Mesodermal cell (in vitro differentiated cells): ENCODE measurements around the gene MFAP4.

Source experiments
- H3K27ac ChIP-seq: 2 replicates; pipeline ENCODE4 v1.7.0; 2013; ENCODE audit warnings: mild to moderate bottlenecking, low read depth, low read length, moderate library complexity; ENCODE audit not compliant: severe bottlenecking
- H3K36me3 ChIP-seq: 2 replicates; pipeline ENCODE4 v1.7.1; 2013; ENCODE audit warnings: mild to moderate bottlenecking, low read length, moderate library complexity; ENCODE audit not compliant: control insufficient read depth, insufficient read depth
- H3K4me1 ChIP-seq: one replicate; pipeline ENCODE4 v1.7.1; 2013; ENCODE audit warnings: mild to moderate bottlenecking, low read length; ENCODE audit not compliant: insufficient read depth, control insufficient read depth, poor library complexity, severe bottlenecking
- H3K4me3 ChIP-seq: 2 replicates; pipeline ENCODE4 v1.7.0; 2013; ENCODE audit warnings: low read length, control low read depth, mild to moderate bottlenecking; ENCODE audit not compliant: insufficient read depth, poor library complexity, severe bottlenecking; ENCODE audit errors: extremely low read depth
- H3K9me3 ChIP-seq: 2 replicates; pipeline ENCODE4 v1.7.1; 2013; ENCODE audit warnings: mild to moderate bottlenecking, low read length, moderate library complexity; ENCODE audit not compliant: control insufficient read depth
- WGBS, 2 experiments: methylation state at CpG; one replicate each; pipeline ENCODE4 v1.1.5; 2013; ENCODE audit warnings: missing lambda C conversion rate in 2 of 2; ENCODE audit not compliant: insufficient coverage in 2 of 2; 5-methylcytosine and 5-hydroxymethylcytosine counted together

Gene MFAP4

GRCh38 chr17:19409509-19409908 is 22.5 kb upstream of the MFAP4 start:
- H3K9me3 ChIP-seq = no peaks in the 10 kb centered on the region
- WGBS, 2 experiments = 47 to 78% methylated on average over 2 of the region's 3 CpGs
- H3K4me1 ChIP-seq = no peaks in the 10 kb centered on the region
- H3K27ac ChIP-seq = no peak overlapping the region
- no peak overlapping the region for H3K4me3 ChIP-seq
- H3K36me3 ChIP-seq = no peaks in the 10 kb centered on the region

- no peaks in the 10 kb centered on the region for H3K36me3 ChIP-seq
- WGBS, 2 experiments = 95 to 100% methylated on average over 2 of the region's 3 CpGs
- H3K4me1 ChIP-seq = no peaks in the 10 kb centered on the region
- no peak overlapping the region for H3K4me3 ChIP-seq
- H3K9me3 ChIP-seq = no peaks in the 10 kb centered on the region
- no peak overlapping the region for H3K27ac ChIP-seq
These were observed 22.1 kb upstream of the MFAP4 start for GRCh38 chr17:19409066-19409465.

DNA sequence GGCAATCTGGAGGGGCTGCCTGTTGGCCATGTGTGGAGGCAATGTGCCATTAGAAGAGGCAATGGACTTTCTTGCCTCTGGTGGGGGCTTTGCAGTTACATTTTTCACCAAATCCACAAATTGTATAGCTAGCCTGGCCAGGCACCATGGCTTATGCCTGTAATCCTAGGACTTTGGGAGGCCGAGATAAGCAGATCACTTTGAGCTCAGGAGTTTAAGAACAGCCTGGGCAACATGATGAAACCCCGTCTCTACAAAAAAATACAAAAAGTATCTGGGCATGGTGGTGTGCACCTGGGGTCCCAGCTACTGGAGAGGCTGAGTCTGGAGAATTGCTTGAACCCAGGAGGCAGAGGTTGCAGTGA is 21.3 kb upstream of the MFAP4 start:
- H3K4me1 ChIP-seq = no peaks in the 10 kb centered on the region
- H3K27ac ChIP-seq = no peak overlapping the region
- 100% methylated on average over 2 of the region's 2 CpGs for WGBS, 2 experiments
- no peaks in the 10 kb centered on the region for H3K36me3 ChIP-seq
- H3K9me3 ChIP-seq = no peaks in the 10 kb centered on the region
- H3K4me3 ChIP-seq = no peak overlapping the region

DNA sequence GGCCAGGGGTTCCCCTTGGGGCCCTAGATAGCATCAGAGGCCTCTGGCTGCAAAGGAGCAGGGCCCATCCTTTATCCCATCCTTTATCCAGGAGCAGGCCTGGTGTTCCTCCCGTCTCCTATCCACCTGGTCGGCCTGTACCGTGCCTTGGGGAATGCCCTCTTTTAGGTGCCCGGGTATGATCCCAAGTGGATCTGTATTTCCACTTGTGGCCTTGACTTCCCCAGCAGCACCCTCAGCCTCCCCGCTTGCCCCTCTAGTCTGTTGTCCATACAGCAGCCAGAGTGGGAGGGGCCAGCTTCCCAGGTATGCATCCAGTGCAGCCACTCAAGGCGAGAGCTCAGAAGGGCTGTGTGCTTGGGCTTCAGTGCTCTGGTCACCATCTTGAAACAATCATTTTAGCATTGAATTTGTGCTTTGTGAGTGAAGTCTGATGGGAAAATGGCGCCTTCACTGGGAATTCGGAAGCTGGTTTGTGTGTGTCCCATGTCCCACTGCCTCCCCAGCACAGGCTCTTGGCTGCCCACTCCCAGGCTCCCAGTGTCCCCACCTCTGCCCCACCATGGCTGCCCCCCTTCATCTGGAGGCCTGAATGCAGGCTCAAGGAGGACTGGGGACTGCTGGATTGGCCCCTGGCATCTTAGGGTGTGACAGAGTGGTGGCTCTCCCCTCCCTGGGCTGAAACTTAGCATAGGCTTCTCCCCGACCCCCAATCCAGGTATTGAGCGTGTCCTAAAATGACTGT is 20.8 kb upstream of the MFAP4 start:
- Histone ChIP-seq H3K4me3 (no peak overlapping the region), H3K4me1 (no peaks in the 10 kb centered on the region), H3K27ac (no peak overlapping the region), H3K9me3 (no peaks in the 10 kb centered on the region), H3K36me3 (no peaks in the 10 kb centered on the region)
- WGBS, 2 experiments = 93 to 98% methylated on average over 6 to 8 of the region's 10 CpGs

DNA sequence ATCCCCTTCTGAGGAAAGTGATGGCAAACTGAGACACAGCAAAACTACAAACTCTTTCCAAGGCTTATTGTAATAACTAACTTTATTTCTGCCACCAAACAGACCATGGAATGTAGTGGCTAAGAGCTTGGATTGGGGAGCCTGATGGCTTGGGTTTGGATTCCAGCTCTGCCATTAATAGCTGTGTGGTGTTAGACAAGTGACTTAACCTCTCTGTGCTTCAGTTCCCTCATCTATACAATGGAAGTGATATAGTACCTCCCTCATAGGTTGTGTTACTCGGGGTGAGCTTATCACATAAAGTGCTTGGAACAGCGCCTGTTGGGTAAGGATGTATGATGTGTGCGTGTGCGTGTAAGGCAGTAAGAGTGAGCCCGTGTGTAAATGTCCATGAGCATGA is 18.1 kb upstream of the MFAP4 start:
- 88 to 96% methylated on average over 4 to 5 of the region's 5 CpGs for WGBS, 2 experiments
- H3K9me3 ChIP-seq = no peaks in the 10 kb centered on the region
- H3K4me1 ChIP-seq = no peaks in the 10 kb centered on the region
- H3K27ac ChIP-seq = no peak overlapping the region
- H3K36me3 ChIP-seq = no peaks in the 10 kb centered on the region
- H3K4me3 ChIP-seq = no peak overlapping the region

- no peaks in the 10 kb centered on the region for H3K36me3 ChIP-seq
- WGBS, 2 experiments = 100% methylated on average over 1 of the region's 1 CpG
- H3K9me3 ChIP-seq = no peaks in the 10 kb centered on the region
- H3K4me1 ChIP-seq = no peaks in the 10 kb centered on the region
- no peak overlapping the region for H3K4me3 ChIP-seq
- no peak overlapping the region for H3K27ac ChIP-seq
These were observed 17.3 kb upstream of the MFAP4 start for GRCh38 chr17:19404264-19404663.

- no peaks in the 10 kb centered on the region for H3K4me1 ChIP-seq
- H3K36me3 ChIP-seq = no peaks in the 10 kb centered on the region
- no peaks in the 10 kb centered on the region for H3K9me3 ChIP-seq
- H3K4me3 ChIP-seq = no peak overlapping the region
- H3K27ac ChIP-seq = no peak overlapping the region
- WGBS, 2 experiments = 95% methylated on average over 3 to 4 of the region's 4 CpGs
These were observed 16.0 kb upstream of the MFAP4 start for GRCh38 chr17:19403021-19403420.

GRCh38 chr17:19402171-19402570 is 15.2 kb upstream of the MFAP4 start:
- Histone ChIP-seq H3K27ac (no peak overlapping the region), H3K4me3 (no peak overlapping the region), H3K36me3 (no peaks in the 10 kb centered on the region), H3K4me1 (no peaks in the 10 kb centered on the region), H3K9me3 (no peaks in the 10 kb centered on the region)
- WGBS, 2 experiments = 100% methylated on average over 1 of the region's 1 CpG; no CpG with 5 or more reads in 1 of the 2 experiments

- no peak overlapping the region for H3K4me3 ChIP-seq
- H3K36me3 ChIP-seq = no peaks in the 10 kb centered on the region
- no peaks in the 10 kb centered on the region for H3K4me1 ChIP-seq
- H3K27ac ChIP-seq = no peak overlapping the region
- 83 to 97% methylated on average over 6 to 7 of the region's 8 CpGs for WGBS, 2 experiments
- H3K9me3 ChIP-seq = no peaks in the 10 kb centered on the region
These were observed 14.5 kb upstream of the MFAP4 start for GRCh38 chr17:19401321-19402010.

- H3K36me3 ChIP-seq = no peaks in the 10 kb centered on the region
- no peaks in the 10 kb centered on the region for H3K4me1 ChIP-seq
- no peak overlapping the region for H3K4me3 ChIP-seq
- H3K9me3 ChIP-seq = no peaks in the 10 kb centered on the region
- WGBS, 2 experiments = 89 to 93% methylated on average over 3 of the region's 3 CpGs
- H3K27ac ChIP-seq = no peak overlapping the region
These were observed 12.9 kb upstream of the MFAP4 start for GRCh38 chr17:19399750-19400450.
